HG02571 (cell line): ENCODE measurements around the gene SIT1.
"Not testable (repeated sequence)": the region's sequence is repeated elsewhere in the genome, so short reads cannot be mapped to it uniquely, and the experiment has no call there.

Experiments used
- ATAC-seq: cut with Tn5 transposase; IDR thresholded peaks from one replicate; pipeline ENCODE4 v1.9.1; 2021; ENCODE audit warnings: mild to moderate bottlenecking, moderate library complexity; ENCODE audit not compliant: unreplicated experiment

Gene SIT1

GRCh38 chr9:35639225-35639624 lies 11.5 kb downstream of the SIT1 start:
- ATAC-seq = not testable (repeated sequence)

GRCh38 chr9:35638751-35639150 lies 12.0 kb downstream of the SIT1 start:
- not testable (repeated sequence) for ATAC-seq

- ATAC-seq = not testable (repeated sequence)
Observed at GRCh38 chr9:35637427-35637955, 13.2 kb downstream of the SIT1 start.

- ATAC-seq = not testable (repeated sequence)
Observed at GRCh38 chr9:35636877-35637246, 13.9 kb downstream of the SIT1 start.

- no peak for ATAC-seq
Observed at GRCh38 chr9:35636135-35636876, 14.4 kb downstream of the SIT1 start.

- ATAC-seq = no peak
Observed at GRCh38 chr9:35635730-35636129, 15.0 kb downstream of the SIT1 start.

GRCh38 chr9:35629597-35629996 lies 21.1 kb downstream of the SIT1 start:
- ATAC-seq = no peak

GRCh38 chr9:35628389-35628991 lies 22.2 kb downstream of the SIT1 start:
- no peak for ATAC-seq

- ATAC-seq = no peak
Observed at GRCh38 chr9:35627575-35627974, 23.2 kb downstream of the SIT1 start.

GRCh38 chr9:35619800-35620158 lies 31.0 kb downstream of the SIT1 start:
- ATAC-seq = peak; percentile 56

GRCh38 chr9:35618854-35619799 lies 31.6 kb downstream of the SIT1 start:
- ATAC-seq = peak; percentile 21

GRCh38 chr9:35618325-35618727 lies 32.4 kb downstream of the SIT1 start, which contains the start of gene CD72:
CD72 (minus strand) TSS chr9:35618413; CDS start chr9:35618303, 110 bp downstream.
- ATAC-seq = no peak

GRCh38 chr9:35617548-35617947 lies 33.2 kb downstream of the SIT1 start:
- ATAC-seq = no peak

GRCh38 chr9:35616681-35617459 lies 33.9 kb downstream of the SIT1 start:
- ATAC-seq = no peak

- ATAC-seq = no peak
Observed at GRCh38 chr9:35615981-35616680, 34.6 kb downstream of the SIT1 start.

GRCh38 chr9:35612843-35613242 lies 37.9 kb downstream of the SIT1 start:
- no peak for ATAC-seq

- not testable (repeated sequence) for ATAC-seq
Observed at GRCh38 chr9:35612066-35612465, 38.7 kb downstream of the SIT1 start.

GRCh38 chr9:35611230-35611797 lies 39.4 kb downstream of the SIT1 start:
- no peak for ATAC-seq

GRCh38 chr9:35609820-35610163 lies 40.9 kb downstream of the SIT1 start:
- no peak for ATAC-seq
